GM10248 (cell line): ENCODE results near the gene TUBD1.
"Not testable (repeated sequence)": the region's sequence is repeated elsewhere in the genome, so short reads cannot be mapped to it uniquely, and the experiment has no call there.

Experiments
- CTCF ChIA-PET: fragments of 300-600 bp; sonication (Branson Sonifier 250); formaldehyde crosslinking; extraction: SDS; loops from one replicate; lab custom pipeline; 2021; ENCODE audit warnings: antibody characterized with exemption; lab: Yijun Ruan, JAX
- POLR2A ChIA-PET: fragments of 350-650 bp; sonication (Branson Sonifier 250); formaldehyde crosslinking; extraction: SDS; loops from one replicate; lab custom pipeline; 2020; ENCODE audit warnings: antibody characterized with exemption; lab: Yijun Ruan, JAX
- DNase-seq: peaks from one replicate; pipeline ENCODE4 v3.0.0; 2012; ENCODE audit errors: extremely low spot score
- CTCF ChIP-seq: IDR thresholded peaks from 2 replicates; pipeline ENCODE4 v1.5.1; 2012; ENCODE audit warnings: mild to moderate bottlenecking, low read depth; ENCODE audit errors: extremely low read depth, missing control alignments, control extremely low read depth

TUBD1 gene

GRCh38 chr17:59892924-59893675 is at the start of gene TUBD1, which contains the start of gene RPS6KB1:
Gene TUBD1, minus strand, starts transcription at chr17:59892943. Its CDS starts 1,941 bp downstream, at chr17:59891002.
Gene RPS6KB1, plus strand, starts transcription at chr17:59893121. Its CDS starts 64 bp downstream, at chr17:59893185.
- ChIA-PET POLR2A (interaction anchor here (0.6 to 1.0 kb wide), 2 partner anchors 47 to 56 kb away, joined by 5 to 6 read pairs; no protein-coding TSS in a partner anchor), CTCF (interaction anchor here (1.1 to 3.7 kb wide), 4 partner anchors 17 to 140 kb away, joined by 3 to 18 read pairs (median 6); no protein-coding TSS in a partner anchor)

GRCh38 chr17:59941131-59941530 is 48.4 kb upstream of the TUBD1 start:
- CTCF ChIA-PET = interaction anchor here (1.0 kb wide), 1 partner anchor 96 kb away, joined by 3 read pairs; no protein-coding TSS in a partner anchor
- POLR2A ChIA-PET = interaction anchor here (0.7 kb wide), 1 partner anchor 98 kb away, joined by 5 read pairs; no protein-coding TSS in a partner anchor
- no peak for TF ChIP-seq CTCF
- DNase-seq = no peak

More at GRCh38 chr17:59892924-59893675, at the start of gene TUBD1, which contains the start of gene RPS6KB1:
- no peak for TF ChIP-seq CTCF
- peak; percentile 98 for DNase-seq

- POLR2A ChIA-PET = interaction anchor here (0.7 kb wide), 1 partner anchor 98 kb away, joined by 5 read pairs; no protein-coding TSS in a partner anchor
- CTCF ChIA-PET, DNase-seq: not testable (repeated sequence)
These were observed 48.0 kb upstream of the TUBD1 start for GRCh38 chr17:59940697-59941096.

GRCh38 chr17:59933317-59933716 is 40.6 kb upstream of the TUBD1 start:
- CTCF ChIA-PET = interaction anchor here (1.1 to 5.4 kb wide), 2 partner anchors 14 to 19 kb away, joined by 3 to 30 read pairs; no protein-coding TSS in a partner anchor
- DNase-seq, POLR2A ChIA-PET: not testable (repeated sequence)

- DNase-seq, POLR2A ChIA-PET, CTCF ChIA-PET: not testable (repeated sequence)
These were observed 38.0 kb upstream of the TUBD1 start for GRCh38 chr17:59930768-59931167.

- POLR2A ChIA-PET, CTCF ChIA-PET, DNase-seq: not testable (repeated sequence)
These were observed 37.4 kb upstream of the TUBD1 start for GRCh38 chr17:59930121-59930520.

- DNase-seq, POLR2A ChIA-PET: not testable (repeated sequence)
- CTCF ChIA-PET = interaction anchor here (0.9 kb wide), 1 partner anchor 8 kb away, joined by 3 read pairs; no protein-coding TSS in a partner anchor
These were observed 27.9 kb upstream of the TUBD1 start for GRCh38 chr17:59920637-59921036.

- ChIA-PET CTCF (interaction anchor here (1.1 to 4.8 kb wide), 2 partner anchors 22 to 120 kb away, joined by 5 to 18 read pairs; partner anchors contain the start of genes RPS6KB1 and TUBD1), POLR2A (no interaction called here)
- no peak for TF ChIP-seq CTCF
- DNase-seq = no peak
These were observed 23.7 kb upstream of the TUBD1 start for GRCh38 chr17:59916446-59916845.

GRCh38 chr17:59914274-59914854 is 21.6 kb upstream of the TUBD1 start:
- DNase-seq = peak; percentile 72
- POLR2A ChIA-PET = no interaction called here
- CTCF ChIA-PET = interaction anchor here (0.6 to 4.8 kb wide), 21 partner anchors 9 to 231 kb away, joined by 3 to 30 read pairs (median 4); partner anchors contain the start of genes PTRH2, RPS6KB1, TUBD1 and VMP1
- TF ChIP-seq CTCF = peak; percentile 40
